Right lobe of liver (tissue), 4 donors: ENCODE results near the gene SULT1C3.

ENCODE experiments used
- POLR2A ChIP-seq: fragments of 450-650 bp; IDR thresholded peaks from one replicate; pipeline ENCODE4 v1.6.1; 2017; ENCODE audit warnings: antibody characterized with exemption, mild to moderate bottlenecking
- TF ChIP-seq, protein P1 (sequence below), 4 donors: fragments of 200-600 bp in 3 of 4; fragments of 450-650 bp in 1 of 4; IDR thresholded peaks; one replicate each; pipeline versions ENCODE4 v1.5.1 to v1.8.0; 2016 to 2022; ENCODE audit warnings: antibody characterized with exemption in 4 of 4, mild to moderate bottlenecking in 2 of 4
- donor health status: DM: no; HTN: no; CAD: no.
- donor health status: DM: no; HTN: no; CAD: no.
- donor health status: DM: no; HTN: yes; CAD: no.

DNA sequence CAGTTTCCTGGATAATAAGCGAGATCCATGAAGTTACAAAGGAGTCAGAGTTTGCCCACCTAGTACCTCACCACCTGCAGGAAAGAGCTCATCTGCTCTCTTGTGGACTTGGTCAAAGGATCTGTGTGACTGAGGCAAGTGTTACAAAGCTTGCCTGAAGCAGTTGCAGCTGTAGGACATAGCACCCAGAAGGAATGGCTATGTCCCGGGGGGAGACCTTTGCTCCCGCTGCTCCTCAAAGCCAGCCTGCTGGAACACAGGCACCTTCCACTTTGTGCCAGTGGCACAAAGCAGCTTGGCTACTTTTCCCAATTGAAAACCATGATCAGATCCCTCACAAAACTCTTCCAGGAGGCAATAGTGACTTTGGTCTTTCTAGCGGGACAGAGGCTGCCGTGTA, 45.8 kb downstream of the SULT1C3 start:
- TF ChIP-seq, protein P1, sequence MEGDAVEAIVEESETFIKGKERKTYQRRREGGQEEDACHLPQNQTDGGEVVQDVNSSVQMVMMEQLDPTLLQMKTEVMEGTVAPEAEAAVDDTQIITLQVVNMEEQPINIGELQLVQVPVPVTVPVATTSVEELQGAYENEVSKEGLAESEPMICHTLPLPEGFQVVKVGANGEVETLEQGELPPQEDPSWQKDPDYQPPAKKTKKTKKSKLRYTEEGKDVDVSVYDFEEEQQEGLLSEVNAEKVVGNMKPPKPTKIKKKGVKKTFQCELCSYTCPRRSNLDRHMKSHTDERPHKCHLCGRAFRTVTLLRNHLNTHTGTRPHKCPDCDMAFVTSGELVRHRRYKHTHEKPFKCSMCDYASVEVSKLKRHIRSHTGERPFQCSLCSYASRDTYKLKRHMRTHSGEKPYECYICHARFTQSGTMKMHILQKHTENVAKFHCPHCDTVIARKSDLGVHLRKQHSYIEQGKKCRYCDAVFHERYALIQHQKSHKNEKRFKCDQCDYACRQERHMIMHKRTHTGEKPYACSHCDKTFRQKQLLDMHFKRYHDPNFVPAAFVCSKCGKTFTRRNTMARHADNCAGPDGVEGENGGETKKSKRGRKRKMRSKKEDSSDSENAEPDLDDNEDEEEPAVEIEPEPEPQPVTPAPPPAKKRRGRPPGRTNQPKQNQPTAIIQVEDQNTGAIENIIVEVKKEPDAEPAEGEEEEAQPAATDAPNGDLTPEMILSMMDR (IDR thresholded peaks at IDR 0.05) = no peak
- TF ChIP-seq POLR2A = no peak
